ENCODE measurements around the gene HIPK3. TPM values are rescaled to one million over a fixed set of nuclear protein-coding genes. Genes with fewer than 3 reads are reported as not detected.

HIPK3 gene
- polyA plus RNA-seq, 1 donor = 40.8 TPM

GRCh38 chr11:33320814-33321330 is 63.7 kb downstream of the HIPK3 start:
- Histone ChIP-seq H3K27ac (ENCODE audit: low read length) (peak overlapping the region; percentile 43), H3K4me1 (ENCODE audit: control insufficient read depth, insufficient read depth, low read length) (peaks cover 8% of the 10 kb centered on the region), H3K27me3 (ENCODE audit: control insufficient read depth, insufficient read depth, low read length) (no peaks in the 10 kb centered on the region), H3K4me3 (ENCODE audit: low read length) (no peak overlapping the region), H3K36me3 (ENCODE audit: control insufficient read depth, insufficient read depth, low read length) (no peaks in the 10 kb centered on the region), H3K9me3 (ENCODE audit: control insufficient read depth, low read depth, low read length) (no peaks in the 10 kb centered on the region)
- 14% methylated on average over 1 of the region's 6 CpGs for WGBS (ENCODE audit: insufficient coverage, low lambda C conversion rate)
- DNase-seq = peak; percentile 35 to 64

DNA sequence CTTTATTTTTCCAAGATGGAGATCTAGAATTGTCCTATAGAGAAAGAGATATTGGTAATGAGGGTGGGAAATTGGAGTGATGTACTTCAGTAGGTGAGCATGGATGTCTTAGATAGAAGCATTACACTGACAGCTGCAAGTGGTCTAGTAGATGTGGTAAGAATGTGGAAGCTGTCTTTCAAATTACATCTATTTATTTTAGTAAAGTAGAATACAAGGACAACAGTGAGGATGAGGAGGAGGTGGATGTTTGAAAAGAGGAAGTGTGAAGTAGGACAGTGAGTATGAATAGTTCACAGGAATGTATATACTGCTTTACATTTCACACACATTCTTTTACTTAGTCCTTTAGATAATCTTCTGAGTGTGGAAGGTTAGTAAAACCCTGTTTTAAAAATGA is 64.2 kb downstream of the HIPK3 start:
- peak overlapping the region; percentile 43 for H3K27ac ChIP-seq (ENCODE audit: low read length)
- no peaks in the 10 kb centered on the region for H3K27me3 ChIP-seq (ENCODE audit: control insufficient read depth, insufficient read depth, low read length)
- H3K4me1 ChIP-seq (ENCODE audit: control insufficient read depth, insufficient read depth, low read length) = peaks cover 8% of the 10 kb centered on the region
- H3K4me3 ChIP-seq (ENCODE audit: low read length) = no peak overlapping the region
- H3K9me3 ChIP-seq (ENCODE audit: control insufficient read depth, low read depth, low read length) = no peaks in the 10 kb centered on the region
- DNase-seq = no peak
- no peaks in the 10 kb centered on the region for H3K36me3 ChIP-seq (ENCODE audit: control insufficient read depth, insufficient read depth, low read length)

DNA sequence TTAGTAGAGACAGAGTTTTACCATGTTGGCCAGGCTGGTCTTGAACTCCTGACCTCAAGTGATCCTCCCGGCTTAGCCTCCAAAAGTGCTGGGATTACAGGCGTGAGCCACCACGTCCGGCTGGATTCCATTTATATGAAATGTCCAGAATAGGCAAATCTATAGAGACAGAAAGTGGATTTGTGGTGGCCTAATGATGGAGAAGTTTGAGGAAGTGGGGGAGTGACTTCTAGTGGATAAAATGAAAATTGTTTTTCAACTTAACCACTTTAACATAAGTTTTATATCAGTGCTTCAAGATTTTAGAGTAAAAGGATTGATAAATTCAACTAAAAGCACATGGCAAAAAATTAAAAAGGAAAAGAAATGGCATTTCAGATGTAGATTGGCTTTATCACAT is 66.2 kb downstream of the HIPK3 start:
- H3K27me3 ChIP-seq (ENCODE audit: control insufficient read depth, insufficient read depth, low read length) = no peaks in the 10 kb centered on the region
- H3K27ac ChIP-seq (ENCODE audit: low read length) = no peak overlapping the region
- no CpG with 5 or more reads among the region's 4 CpGs for WGBS (ENCODE audit: insufficient coverage, low lambda C conversion rate)
- H3K36me3 ChIP-seq (ENCODE audit: control insufficient read depth, insufficient read depth, low read length) = no peaks in the 10 kb centered on the region
- no peak for DNase-seq
- H3K4me1 ChIP-seq (ENCODE audit: control insufficient read depth, insufficient read depth, low read length) = peaks cover 8% of the 10 kb centered on the region
- no peak overlapping the region for H3K4me3 ChIP-seq (ENCODE audit: low read length)
- H3K9me3 ChIP-seq (ENCODE audit: control insufficient read depth, low read depth, low read length) = no peaks in the 10 kb centered on the region

- Histone ChIP-seq H3K4me1 (ENCODE audit: control insufficient read depth, insufficient read depth, low read length) (peaks cover 8% of the 10 kb centered on the region), H3K36me3 (ENCODE audit: control insufficient read depth, insufficient read depth, low read length) (no peaks in the 10 kb centered on the region), H3K4me3 (ENCODE audit: low read length) (no peak overlapping the region), H3K27me3 (ENCODE audit: control insufficient read depth, insufficient read depth, low read length) (no peaks in the 10 kb centered on the region), H3K9me3 (ENCODE audit: control insufficient read depth, low read depth, low read length) (no peaks in the 10 kb centered on the region), H3K27ac (ENCODE audit: low read length) (no peak overlapping the region)
- no peak for DNase-seq
- WGBS (ENCODE audit: insufficient coverage, low lambda C conversion rate) = no CpG with 5 or more reads among the region's 4 CpGs
Measured at GRCh38 chr11:33324302-33324985, 67.3 kb downstream of the HIPK3 start.

- DNase-seq = no peak
- H3K4me1 ChIP-seq (ENCODE audit: control insufficient read depth, insufficient read depth, low read length) = peaks cover 8% of the 10 kb centered on the region
- H3K4me3 ChIP-seq (ENCODE audit: low read length) = no peak overlapping the region
- H3K9me3 ChIP-seq (ENCODE audit: control insufficient read depth, low read depth, low read length) = no peaks in the 10 kb centered on the region
- no peak overlapping the region for H3K27ac ChIP-seq (ENCODE audit: low read length)
- 93% methylated on average over 4 of the region's 5 CpGs for WGBS (ENCODE audit: insufficient coverage, low lambda C conversion rate)
- H3K27me3 ChIP-seq (ENCODE audit: control insufficient read depth, insufficient read depth, low read length) = no peaks in the 10 kb centered on the region
- H3K36me3 ChIP-seq (ENCODE audit: control insufficient read depth, insufficient read depth, low read length) = no peaks in the 10 kb centered on the region
Measured at GRCh38 chr11:33325451-33325850, 68.3 kb downstream of the HIPK3 start.

- Histone ChIP-seq H3K27ac (ENCODE audit: low read length) (no peak overlapping the region), H3K4me1 (ENCODE audit: control insufficient read depth, insufficient read depth, low read length) (no peaks in the 10 kb centered on the region), H3K4me3 (ENCODE audit: low read length) (no peak overlapping the region), H3K36me3 (ENCODE audit: control insufficient read depth, insufficient read depth, low read length) (peaks cover 12% of the 10 kb centered on the region), H3K9me3 (ENCODE audit: control insufficient read depth, low read depth, low read length) (no peaks in the 10 kb centered on the region), H3K27me3 (ENCODE audit: control insufficient read depth, insufficient read depth, low read length) (no peaks in the 10 kb centered on the region)
- no CpG with 5 or more reads among the region's 4 CpGs for WGBS (ENCODE audit: insufficient coverage, low lambda C conversion rate)
- peak; percentile 42 to 50 for DNase-seq
Measured at GRCh38 chr11:33329705-33330329, 72.6 kb downstream of the HIPK3 start.

DNA sequence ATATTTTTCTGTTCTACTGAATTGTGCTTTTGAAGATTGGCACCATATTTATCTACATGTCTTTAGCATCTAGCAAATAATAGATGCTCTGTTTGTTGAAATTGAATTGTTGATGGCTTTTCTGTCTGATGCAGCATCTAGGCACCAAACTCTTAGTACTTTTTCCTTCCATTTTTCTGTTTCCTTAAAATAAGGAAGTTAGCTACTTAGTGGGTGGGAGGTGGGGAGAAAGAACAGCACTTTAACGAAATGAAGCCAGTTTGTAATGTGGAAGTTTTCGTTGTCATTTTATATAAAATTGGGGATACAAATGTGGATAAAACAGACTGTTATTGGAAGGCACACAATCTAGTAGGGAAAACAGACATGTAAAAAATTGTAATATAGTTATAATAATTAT is 76.6 kb downstream of the HIPK3 start:
- no peak for DNase-seq
- Histone ChIP-seq H3K9me3 (ENCODE audit: control insufficient read depth, low read depth, low read length) (no peaks in the 10 kb centered on the region), H3K27ac (ENCODE audit: low read length) (no peak overlapping the region), H3K4me1 (ENCODE audit: control insufficient read depth, insufficient read depth, low read length) (no peaks in the 10 kb centered on the region), H3K4me3 (ENCODE audit: low read length) (no peak overlapping the region), H3K27me3 (ENCODE audit: control insufficient read depth, insufficient read depth, low read length) (no peaks in the 10 kb centered on the region), H3K36me3 (ENCODE audit: control insufficient read depth, insufficient read depth, low read length) (peaks cover 12% of the 10 kb centered on the region)
- 95% methylated on average over 2 of the region's 2 CpGs for WGBS (ENCODE audit: insufficient coverage, low lambda C conversion rate)

DNA sequence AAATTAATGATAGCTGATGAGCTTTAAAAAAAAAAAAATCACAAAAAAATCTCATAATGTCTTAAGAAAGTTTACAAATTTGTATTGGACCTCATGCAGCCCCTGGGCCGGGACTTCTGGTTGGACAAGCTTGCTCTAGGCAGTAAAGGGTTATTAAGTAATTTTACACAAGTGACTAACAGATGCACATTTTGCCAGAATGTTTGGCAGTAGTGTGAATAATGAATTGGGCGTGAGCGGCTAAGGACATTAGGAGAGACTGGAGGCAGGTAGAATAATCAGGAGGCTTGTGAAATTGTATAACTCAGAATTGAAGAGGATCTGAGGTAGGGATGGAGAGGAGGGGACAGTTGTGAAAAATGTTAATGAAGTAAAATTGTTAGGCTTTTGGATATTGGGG is 77.4 kb downstream of the HIPK3 start:
- H3K4me3 ChIP-seq (ENCODE audit: low read length) = no peak overlapping the region
- peaks cover 12% of the 10 kb centered on the region for H3K36me3 ChIP-seq (ENCODE audit: control insufficient read depth, insufficient read depth, low read length)
- no peaks in the 10 kb centered on the region for H3K4me1 ChIP-seq (ENCODE audit: control insufficient read depth, insufficient read depth, low read length)
- H3K27me3 ChIP-seq (ENCODE audit: control insufficient read depth, insufficient read depth, low read length) = no peaks in the 10 kb centered on the region
- DNase-seq = no peak
- 95% methylated on average over 2 of the region's 3 CpGs for WGBS (ENCODE audit: insufficient coverage, low lambda C conversion rate)
- no peaks in the 10 kb centered on the region for H3K9me3 ChIP-seq (ENCODE audit: control insufficient read depth, low read depth, low read length)
- H3K27ac ChIP-seq (ENCODE audit: low read length) = no peak overlapping the region

DNA sequence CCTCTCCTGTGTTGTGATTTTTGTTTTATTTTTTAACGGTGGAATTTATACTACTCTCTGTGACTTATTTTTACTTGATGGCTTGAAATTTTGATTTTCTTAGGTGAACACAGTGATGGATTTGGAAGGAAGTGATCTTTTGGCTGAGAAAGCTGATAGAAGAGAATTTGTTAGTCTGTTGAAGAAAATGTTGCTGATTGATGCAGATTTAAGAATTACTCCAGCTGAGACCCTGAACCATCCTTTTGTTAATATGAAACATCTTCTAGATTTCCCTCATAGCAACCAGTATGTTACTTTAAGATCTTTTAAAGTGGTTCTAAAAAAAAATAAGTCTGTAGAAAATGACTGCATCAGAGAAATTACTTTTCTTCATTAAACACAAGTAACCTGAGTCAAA is 82.1 kb downstream of the HIPK3 start:
- no peaks in the 10 kb centered on the region for H3K9me3 ChIP-seq (ENCODE audit: control insufficient read depth, low read depth, low read length)
- no peak for DNase-seq
- WGBS (ENCODE audit: insufficient coverage, low lambda C conversion rate) = 100% methylated on average over 1 of the region's 1 CpG
- no peak overlapping the region for H3K4me3 ChIP-seq (ENCODE audit: low read length)
- no peak overlapping the region for H3K27ac ChIP-seq (ENCODE audit: low read length)
- no peaks in the 10 kb centered on the region for H3K27me3 ChIP-seq (ENCODE audit: control insufficient read depth, insufficient read depth, low read length)
- peaks cover 29% of the 10 kb centered on the region for H3K36me3 ChIP-seq (ENCODE audit: control insufficient read depth, insufficient read depth, low read length)
- no peaks in the 10 kb centered on the region for H3K4me1 ChIP-seq (ENCODE audit: control insufficient read depth, insufficient read depth, low read length)

- Histone ChIP-seq H3K27ac (ENCODE audit: low read length) (no peak overlapping the region), H3K4me3 (ENCODE audit: low read length) (no peak overlapping the region), H3K36me3 (ENCODE audit: control insufficient read depth, insufficient read depth, low read length) (peaks cover 62% of the 10 kb centered on the region), H3K9me3 (ENCODE audit: control insufficient read depth, low read depth, low read length) (no peaks in the 10 kb centered on the region), H3K4me1 (ENCODE audit: control insufficient read depth, insufficient read depth, low read length) (no peaks in the 10 kb centered on the region), H3K27me3 (ENCODE audit: control insufficient read depth, insufficient read depth, low read length) (no peaks in the 10 kb centered on the region)
- DNase-seq = no peak
- no CpG with 5 or more reads among the region's 2 CpGs for WGBS (ENCODE audit: insufficient coverage, low lambda C conversion rate)
Measured at GRCh38 chr11:33344611-33345010, 87.4 kb downstream of the HIPK3 start.

Measured in large intestine (tissue), 3 donors.